PC-3 (cell line): ENCODE results near the gene PRDM2. TPM values are rescaled to one million over a fixed set of nuclear protein-coding genes. Genes with fewer than 3 reads are reported as not detected.

Experiments used
- ATAC-seq: fragments of 200-7000 bp; cut with Tn5 transposase; 2 replicates; pipeline ENCODE4 v1.9.1; 2020; ENCODE audit warnings: mild to moderate bottlenecking, moderate library complexity
- BruUV-seq: library from RNA; stranded (reverse); fragments of 400-500 nt; replicated peaks from 2 replicates; lab custom pipeline; 2021; lab: Mats Ljungman, UMichigan
- CTCF ChIA-PET: fragments of 300-600 bp; sonication (Branson Sonifier 250); formaldehyde crosslinking; loops from one replicate; lab custom pipeline; 2022; ENCODE audit warnings: antibody characterized with exemption; lab: Charles Lee
- POLR2A ChIA-PET: fragments of 300-600 bp; sonication (Branson Sonifier 250); formaldehyde crosslinking; loops from one replicate; lab custom pipeline; 2022; ENCODE audit warnings: antibody characterized with exemption; ENCODE audit not compliant: unreplicated experiment; lab: Charles Lee
- DNase-seq: peaks from one replicate; pipeline ENCODE4 v3.0.0-alpha.2; 2015
- H2AFZ ChIP-seq: fragments of 300-600 bp; sonication (generic); 2 replicates; pipeline ENCODE4 v1.6.0; 2016; ENCODE audit warnings: antibody characterized with exemption, low read length
- H3F3A ChIP-seq: fragments of 300-600 bp; sonication (generic); one replicate; pipeline ENCODE4 v1.6.0; 2017; ENCODE audit warnings: antibody characterized with exemption, low read length, control low read depth, mild to moderate bottlenecking; ENCODE audit not compliant: unreplicated experiment
- H3K27ac ChIP-seq: fragments of 300-600 bp; sonication (generic); 2 replicates; pipeline ENCODE4 v1.5.1; 2016; ENCODE audit warnings: mild to moderate bottlenecking, low read length
- H3K27me3 ChIP-seq: fragments of 300-600 bp; sonication (generic); 2 replicates; pipeline ENCODE4 v1.6.1; 2016; ENCODE audit warnings: low read length, mixed read lengths
- H3K36me3 ChIP-seq: fragments of 300-600 bp; sonication (generic); 2 replicates; pipeline ENCODE4 v1.6.1; 2016; ENCODE audit warnings: low read depth, mixed run types, low read length, mixed read lengths
- H3K4me1 ChIP-seq: fragments of 300-600 bp; sonication (generic); 2 replicates; pipeline ENCODE4 v1.5.1; 2016; ENCODE audit warnings: low read length; ENCODE audit not compliant: insufficient read depth
- H3K4me2 ChIP-seq: fragments of 300-600 bp; sonication (generic); 2 replicates; pipeline ENCODE4 v1.6.0; 2016; ENCODE audit warnings: low read length
- H3K4me3 ChIP-seq: fragments of 300-600 bp; sonication (generic); 2 replicates; pipeline ENCODE4 v1.5.1; 2016; ENCODE audit warnings: mild to moderate bottlenecking, low read length, mixed read lengths
- H3K79me2 ChIP-seq: fragments of 300-600 bp; sonication (generic); 2 replicates; pipeline ENCODE4 v1.6.1; 2017; ENCODE audit warnings: low read length, mixed read lengths
- H3K9ac ChIP-seq: fragments of 300-600 bp; sonication (generic); 2 replicates; pipeline ENCODE4 v1.6.0; 2016; ENCODE audit warnings: mild to moderate bottlenecking, low read length
- H3K9me2 ChIP-seq: fragments of 300-600 bp; sonication (generic); replicated peaks from 2 replicates; pipeline ENCODE4 v1.6.1; 2016; ENCODE audit warnings: mixed run types, low read length, mixed read lengths
- H3K9me3 ChIP-seq: fragments of 300-600 bp; sonication (generic); 2 replicates; pipeline ENCODE4 v1.6.1; 2016; ENCODE audit warnings: low read length, mixed read lengths
- H4K20me1 ChIP-seq: fragments of 300-600 bp; sonication (generic); 2 replicates; pipeline ENCODE4 v1.6.1; 2016; ENCODE audit warnings: low read length, mixed read lengths
- EZH2 ChIP-seq: fragments of 300-600 bp; sonication (generic); IDR thresholded peaks from one replicate; pipeline ENCODE4 v1.6.1; 2017; ENCODE audit warnings: antibody characterized with exemption, mild to moderate bottlenecking, low read length; ENCODE audit not compliant: unreplicated experiment
- EZH2phosphoT487 ChIP-seq: fragments of 300-600 bp; sonication (generic); IDR thresholded peaks from 2 replicates; pipeline ENCODE4 v1.6.1; 2018; ENCODE audit warnings: mild to moderate bottlenecking, antibody characterized with exemption, low read length, borderline replicate concordance
- intact Hi-C: fragments of 100-400 bp; cut with micrococcal nuclease; formaldehyde crosslinking; loops from 2 replicates; pipeline ENCODE4 v1.9.0; 2023
- total RNA-seq: library from RNA; depleted of rRNA; stranded (reverse); fragments of >200 nt; gene quantifications from 2 replicates; pipeline ENCODE4 v1.2.3, GENCODE V29; 2014
- TF ChIP-seq, protein P1 (sequence below): fragments of 300-600 bp; sonication (generic); conservative IDR thresholded peaks from 2 replicates; pipeline ENCODE4 v1.5.1; 2017; ENCODE audit warnings: antibody characterized with exemption, low read depth, mild to moderate bottlenecking, low read length

Gene PRDM2
- total RNA-seq, 1 experiment from 2014 or later = 9.4 TPM

GRCh38 chr1:13762642-13763041 lies 62.7 kb downstream of the PRDM2 start:
- POLR2A ChIA-PET = no interaction called here
- Histone ChIP-seq H4K20me1 (peaks cover 71% of the 10 kb centered on the region), H3K9me2 (no peaks in the 10 kb centered on the region), H3K4me2 (no peak overlapping the region), H2AFZ (no peak overlapping the region), H3K79me2 (peaks cover 96% of the 10 kb centered on the region), H3K36me3 (peaks cover 9% of the 10 kb centered on the region; the same call in 1 of the 2 replicates), H3K27ac (no peak overlapping the region), H3K9me3 (no peaks in the 10 kb centered on the region), H3F3A (no peaks in the 10 kb centered on the region), H3K4me1 (peaks cover 55% of the 10 kb centered on the region), H3K9ac (no peak overlapping the region), H3K27me3 (no peaks in the 10 kb centered on the region), H3K4me3 (no peak overlapping the region)
- DNase-seq (no peak), ATAC-seq (no peak)
- CTCF ChIA-PET = no interaction called here
- TF ChIP-seq, protein P1, sequence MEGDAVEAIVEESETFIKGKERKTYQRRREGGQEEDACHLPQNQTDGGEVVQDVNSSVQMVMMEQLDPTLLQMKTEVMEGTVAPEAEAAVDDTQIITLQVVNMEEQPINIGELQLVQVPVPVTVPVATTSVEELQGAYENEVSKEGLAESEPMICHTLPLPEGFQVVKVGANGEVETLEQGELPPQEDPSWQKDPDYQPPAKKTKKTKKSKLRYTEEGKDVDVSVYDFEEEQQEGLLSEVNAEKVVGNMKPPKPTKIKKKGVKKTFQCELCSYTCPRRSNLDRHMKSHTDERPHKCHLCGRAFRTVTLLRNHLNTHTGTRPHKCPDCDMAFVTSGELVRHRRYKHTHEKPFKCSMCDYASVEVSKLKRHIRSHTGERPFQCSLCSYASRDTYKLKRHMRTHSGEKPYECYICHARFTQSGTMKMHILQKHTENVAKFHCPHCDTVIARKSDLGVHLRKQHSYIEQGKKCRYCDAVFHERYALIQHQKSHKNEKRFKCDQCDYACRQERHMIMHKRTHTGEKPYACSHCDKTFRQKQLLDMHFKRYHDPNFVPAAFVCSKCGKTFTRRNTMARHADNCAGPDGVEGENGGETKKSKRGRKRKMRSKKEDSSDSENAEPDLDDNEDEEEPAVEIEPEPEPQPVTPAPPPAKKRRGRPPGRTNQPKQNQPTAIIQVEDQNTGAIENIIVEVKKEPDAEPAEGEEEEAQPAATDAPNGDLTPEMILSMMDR = no peak
- TF ChIP-seq EZH2 (no peak), EZH2phosphoT487 (no peak)
- BruUV-seq = no TSS peak
- intact Hi-C loops = no loop called here

DNA sequence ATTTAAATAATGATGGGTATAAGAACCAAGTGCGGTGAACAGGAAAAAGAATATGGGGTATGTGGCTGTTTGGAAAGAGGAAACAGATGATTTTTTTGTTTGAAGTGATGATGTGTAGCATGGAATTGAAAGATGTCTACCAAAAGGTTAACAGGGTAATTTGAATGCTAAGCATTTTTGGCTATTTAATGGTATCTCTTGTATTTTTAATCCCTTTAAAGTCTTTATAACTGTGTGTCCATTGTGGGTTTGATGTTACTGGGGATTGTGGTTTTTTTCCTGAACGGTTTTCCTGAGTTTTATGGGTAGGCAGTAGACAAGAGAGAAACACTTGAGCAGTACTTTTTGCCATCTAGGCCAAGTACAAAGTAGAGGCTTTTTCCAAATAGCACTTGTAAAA lies 63.2 kb downstream of the PRDM2 start:
- Histone ChIP-seq H3K9ac (no peak overlapping the region), H3K27me3 (no peaks in the 10 kb centered on the region), H2AFZ (no peak overlapping the region), H4K20me1 (peaks cover 71% of the 10 kb centered on the region), H3K4me3 (no peak overlapping the region), H3K4me2 (no peak overlapping the region), H3K9me2 (no peaks in the 10 kb centered on the region), H3K36me3 (peaks cover 9% of the 10 kb centered on the region; the same call in 1 of the 2 replicates), H3K79me2 (peaks cover 96% of the 10 kb centered on the region), H3K27ac (no peak overlapping the region), H3F3A (no peaks in the 10 kb centered on the region), H3K9me3 (no peaks in the 10 kb centered on the region), H3K4me1 (peaks cover 52% of the 10 kb centered on the region)
- BruUV-seq = no TSS peak
- ATAC-seq = no peak
- no peak for TF ChIP-seq EZH2phosphoT487
- no peak for TF ChIP-seq EZH2
- TF ChIP-seq, protein P1 = no peak
- POLR2A ChIA-PET = no interaction called here
- no peak for DNase-seq
- intact Hi-C loops = no loop called here
- CTCF ChIA-PET = no interaction called here

- no peak overlapping the region for H3K27ac ChIP-seq
- DNase-seq = no peak
- H3K79me2 ChIP-seq = peaks cover 95% of the 10 kb centered on the region
- peaks cover 73% of the 10 kb centered on the region for H4K20me1 ChIP-seq
- H3K36me3 ChIP-seq = peaks cover 9% of the 10 kb centered on the region; the same call in 1 of the 2 replicates
- no peak for ATAC-seq
- H3K9me3 ChIP-seq = no peaks in the 10 kb centered on the region
- H3K4me2 ChIP-seq = no peak overlapping the region
- no peak overlapping the region for H3K9ac ChIP-seq
- ChIA-PET POLR2A (no interaction called here), CTCF (no interaction called here)
- intact Hi-C loops = no loop called here
- no peak overlapping the region for H2AFZ ChIP-seq
- H3K9me2 ChIP-seq = no peaks in the 10 kb centered on the region
- peaks cover 44% of the 10 kb centered on the region for H3K4me1 ChIP-seq
- no peak overlapping the region for H3K4me3 ChIP-seq
- no TSS peak for BruUV-seq
- no peaks in the 10 kb centered on the region for H3K27me3 ChIP-seq
- no peak for TF ChIP-seq EZH2
- TF ChIP-seq EZH2phosphoT487 = no peak
- TF ChIP-seq, protein P1 = no peak
- H3F3A ChIP-seq = no peaks in the 10 kb centered on the region
Observed at GRCh38 chr1:13763991-13764390, 64.0 kb downstream of the PRDM2 start.
